Mesothelial cell of epicardium (in vitro differentiated cells): ENCODE data around the gene GARNL3. TPM values are rescaled to one million over a fixed set of nuclear protein-coding genes. Genes with fewer than 3 reads are reported as not detected.

Experiments
- DNase-seq, 2 experiments: peaks; one replicate each; pipeline ENCODE4 v3.0.0; 2021; ENCODE audit warnings: low spot score in 2 of 2; ENCODE audit not compliant: unreplicated experiment in 2 of 2
- H3K27ac Mint-ChIP-seq: 2 replicates; pipeline ENCODE4 v1.8.0; 2021; ENCODE audit warnings: mixed read lengths
- H3K27me3 Mint-ChIP-seq: 2 replicates; pipeline ENCODE4 v1.8.0; 2021; ENCODE audit warnings: low read depth, mixed read lengths
- H3K36me3 Mint-ChIP-seq: 2 replicates; pipeline ENCODE4 v1.8.0; 2021; ENCODE audit warnings: mixed read lengths
- H3K4me1 Mint-ChIP-seq: 2 replicates; pipeline ENCODE4 v1.8.0; 2021; ENCODE audit warnings: mixed read lengths
- H3K4me3 Mint-ChIP-seq: 2 replicates; pipeline ENCODE4 v1.8.0; 2021; ENCODE audit warnings: mild to moderate bottlenecking, moderate library complexity, mixed read lengths
- H3K9me3 Mint-ChIP-seq: 2 replicates; pipeline ENCODE4 v1.8.0; 2021; ENCODE audit warnings: mixed read lengths
- CTCF ChIP-seq: fragments of 200-600 bp; sonication (generic); IDR thresholded peaks from one replicate; pipeline ENCODE4 v1.5.0; 2021; ENCODE audit warnings: antibody characterized with exemption; ENCODE audit not compliant: unreplicated experiment
- total RNA-seq: library from RNA; stranded (reverse); gene quantifications from 3 replicates; pipeline ENCODE4 v1.2.1, GENCODE V29; 2021

The GARNL3 gene
- total RNA-seq, 1 donor from 2014 or later = 51.5 TPM

GRCh38 chr9:127398275-127398647 is 133.7 kb downstream of the GARNL3 start:
- H3K4me1 Mint-ChIP-seq = peaks cover 24% of the 10 kb centered on the region
- H3K27me3 Mint-ChIP-seq = no peaks in the 10 kb centered on the region
- peak overlapping the region; percentile 77 for H3K27ac Mint-ChIP-seq
- H3K36me3 Mint-ChIP-seq = no peaks in the 10 kb centered on the region
- DNase-seq = no peak
- H3K4me3 Mint-ChIP-seq = peak overlapping the region; percentile 72
- H3K9me3 Mint-ChIP-seq = no peaks in the 10 kb centered on the region
- no peak for TF ChIP-seq CTCF

GRCh38 chr9:127398715-127399400 is 134.3 kb downstream of the GARNL3 start:
- no peak for DNase-seq
- TF ChIP-seq CTCF = no peak
- H3K36me3 Mint-ChIP-seq = no peaks in the 10 kb centered on the region
- peak overlapping the region; percentile 72 for H3K4me3 Mint-ChIP-seq
- no peak overlapping the region for H3K27ac Mint-ChIP-seq
- H3K9me3 Mint-ChIP-seq = no peaks in the 10 kb centered on the region
- no peaks in the 10 kb centered on the region for H3K27me3 Mint-ChIP-seq
- H3K4me1 Mint-ChIP-seq = peaks cover 19% of the 10 kb centered on the region

GRCh38 chr9:127399736-127400269 is 135.2 kb downstream of the GARNL3 start:
- DNase-seq = no peak
- no peak overlapping the region for H3K27ac Mint-ChIP-seq
- no peaks in the 10 kb centered on the region for H3K27me3 Mint-ChIP-seq
- TF ChIP-seq CTCF = no peak
- H3K36me3 Mint-ChIP-seq = no peaks in the 10 kb centered on the region
- peaks cover 14% of the 10 kb centered on the region for H3K4me1 Mint-ChIP-seq
- no peaks in the 10 kb centered on the region for H3K9me3 Mint-ChIP-seq
- no peak overlapping the region for H3K4me3 Mint-ChIP-seq

GRCh38 chr9:127402401-127403090 is 138.0 kb downstream of the GARNL3 start:
- H3K4me1 Mint-ChIP-seq = peaks cover 7% of the 10 kb centered on the region
- no peaks in the 10 kb centered on the region for H3K27me3 Mint-ChIP-seq
- no peak for TF ChIP-seq CTCF
- no peak overlapping the region for H3K4me3 Mint-ChIP-seq
- DNase-seq = no peak
- peaks cover 3% of the 10 kb centered on the region for H3K36me3 Mint-ChIP-seq
- no peak overlapping the region for H3K27ac Mint-ChIP-seq
- H3K9me3 Mint-ChIP-seq = no peaks in the 10 kb centered on the region

GRCh38 chr9:127403507-127404192 is 139.1 kb downstream of the GARNL3 start:
- Mint-ChIP-seq H3K9me3 (no peaks in the 10 kb centered on the region), H3K36me3 (peaks cover 5% of the 10 kb centered on the region), H3K4me1 (peaks cover under 1% of the 10 kb centered on the region), H3K4me3 (no peak overlapping the region), H3K27me3 (no peaks in the 10 kb centered on the region), H3K27ac (no peak overlapping the region)
- DNase-seq = no peak
- no peak for TF ChIP-seq CTCF
